ENCODE results near the gene RBFOX2.

RBFOX2 gene

GRCh38 chr22:35971456-35972119, 57.0 kb downstream of the RBFOX2 start:
- peak; percentile 9 for DNase-seq

- peak; percentile 3 for DNase-seq
Observed at GRCh38 chr22:35970616-35971455, 57.8 kb downstream of the RBFOX2 start.

GRCh38 chr22:35967046-35967397, 61.6 kb downstream of the RBFOX2 start:
- DNase-seq: no peak

GRCh38 chr22:35966314-35967045, 62.1 kb downstream of the RBFOX2 start:
- DNase-seq: no peak

GRCh38 chr22:35963237-35963810, 65.3 kb downstream of the RBFOX2 start:
- DNase-seq: no peak

- peak; percentile 28 for DNase-seq
Observed at GRCh38 chr22:35961480-35962295, 66.9 kb downstream of the RBFOX2 start.

GRCh38 chr22:35960854-35961253, 67.8 kb downstream of the RBFOX2 start:
- DNase-seq: no peak

GRCh38 chr22:35959121-35959800, 69.4 kb downstream of the RBFOX2 start:
- no peak for DNase-seq

GRCh38 chr22:35958334-35958733, 70.3 kb downstream of the RBFOX2 start:
- no peak for DNase-seq

- no peak for DNase-seq
Observed at GRCh38 chr22:35957589-35957988, 71.0 kb downstream of the RBFOX2 start.

GRCh38 chr22:35956850-35957249, 71.8 kb downstream of the RBFOX2 start:
- DNase-seq: no peak

- no peak for DNase-seq
Observed at GRCh38 chr22:35955546-35955945, 73.1 kb downstream of the RBFOX2 start.

GRCh38 chr22:35952576-35952975, 76.0 kb downstream of the RBFOX2 start:
- DNase-seq: no peak

- DNase-seq: no peak
Observed at GRCh38 chr22:35950262-35950661, 78.4 kb downstream of the RBFOX2 start.

- DNase-seq: no peak
Observed at GRCh38 chr22:35949243-35949642, 79.4 kb downstream of the RBFOX2 start.

- DNase-seq: no peak
Observed at GRCh38 chr22:35947794-35948425, 80.7 kb downstream of the RBFOX2 start.

GRCh38 chr22:35944458-35944857, 84.2 kb downstream of the RBFOX2 start:
- DNase-seq: no peak

GRCh38 chr22:35940166-35940565, 88.5 kb downstream of the RBFOX2 start:
- no peak for DNase-seq

GRCh38 chr22:35938226-35938625, 90.4 kb downstream of the RBFOX2 start:
- no peak for DNase-seq

GRCh38 chr22:35930933-35931332, 97.7 kb downstream of the RBFOX2 start:
- peak; percentile 42 for DNase-seq

GRCh38 chr22:35928285-35928798, 100.3 kb downstream of the RBFOX2 start:
- DNase-seq: no peak
